H9 (cell line): Measurements from ENCODE around the gene CCNI2. TPM values are rescaled to one million over a fixed set of nuclear protein-coding genes. Genes with fewer than 3 reads are reported as not detected.

Experiments used
- DNase-seq: peaks from one replicate; pipeline ENCODE4 v3.0.0-alpha.2; 2017
- H2AFZ ChIP-seq: one replicate; pipeline ENCODE4 v1.6.1; 2013; ENCODE audit warnings: mild to moderate bottlenecking, low read length, control low read depth, moderate library complexity
- H2AK5ac ChIP-seq: 2 replicates; pipeline ENCODE4 v1.6.1; 2013; ENCODE audit warnings: low read length, control low read depth, mixed read lengths; ENCODE audit not compliant: insufficient read length
- H2BK120ac ChIP-seq: one replicate; pipeline ENCODE4 v1.6.1; 2013; ENCODE audit warnings: low read depth, mild to moderate bottlenecking, low read length, control low read depth, inconsistent platforms; ENCODE audit not compliant: poor library complexity, severe bottlenecking
- H2BK12ac ChIP-seq: 2 replicates; pipeline ENCODE4 v1.6.1; 2013; ENCODE audit warnings: low read length, control low read depth, mixed read lengths, low read depth; ENCODE audit not compliant: insufficient read length
- H2BK15ac ChIP-seq: 2 replicates; pipeline ENCODE4 v1.6.1; 2013; ENCODE audit warnings: low read depth, low read length, control low read depth
- H2BK20ac ChIP-seq: one replicate; pipeline ENCODE4 v1.6.1; 2013; ENCODE audit warnings: low read depth, mild to moderate bottlenecking, low read length, control low read depth, inconsistent platforms; ENCODE audit not compliant: poor library complexity, severe bottlenecking
- H2BK5ac ChIP-seq: 2 replicates; pipeline ENCODE4 v1.6.1; 2013; ENCODE audit warnings: low read length, control low read depth, mixed read lengths; ENCODE audit not compliant: insufficient read length
- H3K14ac ChIP-seq: 2 replicates; pipeline ENCODE4 v1.6.1; 2013; ENCODE audit warnings: low read length, control low read depth; ENCODE audit not compliant: insufficient read depth
- H3K18ac ChIP-seq: 2 replicates; pipeline ENCODE4 v1.6.1; 2013; ENCODE audit warnings: low read depth, mild to moderate bottlenecking, mixed read lengths, low read length, control low read depth; ENCODE audit not compliant: insufficient read length
- H3K23ac ChIP-seq: 2 replicates; pipeline ENCODE4 v1.6.1; 2013; ENCODE audit warnings: low read length, control low read depth, mixed read lengths, low read depth; ENCODE audit not compliant: insufficient read length
- H3K23me2 ChIP-seq: 2 replicates; pipeline ENCODE4 v1.6.1; 2013; ENCODE audit warnings: low read depth, mild to moderate bottlenecking, mixed read lengths, low read length, control low read depth; ENCODE audit not compliant: insufficient read length, poor library complexity, severe bottlenecking
- H3K27ac ChIP-seq: 2 replicates; pipeline ENCODE4 v1.5.1; 2013; ENCODE audit warnings: low read length, control low read depth, mixed read lengths, low read depth; ENCODE audit not compliant: insufficient read length
- H3K27me3 ChIP-seq: 2 replicates; pipeline ENCODE4 v1.6.1; 2013; ENCODE audit warnings: low read length, control low read depth, inconsistent platforms; ENCODE audit not compliant: insufficient read depth
- H3K4ac ChIP-seq: 2 replicates; pipeline ENCODE4 v1.6.1; 2013; ENCODE audit warnings: low read depth, mild to moderate bottlenecking, control low read depth, inconsistent platforms, low read length, moderate library complexity
- H3K4me1 ChIP-seq: 2 replicates; pipeline ENCODE4 v1.6.1; 2013; ENCODE audit warnings: low read length, control low read depth, inconsistent platforms; ENCODE audit not compliant: insufficient read depth
- H3K4me2 ChIP-seq: 2 replicates; pipeline ENCODE4 v1.6.1; 2013; ENCODE audit warnings: low read length, control low read depth, mixed read lengths; ENCODE audit not compliant: insufficient read length, insufficient read depth
- H3K56ac ChIP-seq: 2 replicates; pipeline ENCODE4 v1.6.1; 2013; ENCODE audit warnings: low read depth, mild to moderate bottlenecking, mixed read lengths, low read length, control low read depth; ENCODE audit not compliant: insufficient read length
- H3K79me1 ChIP-seq: 2 replicates; pipeline ENCODE4 v1.6.1; 2013; ENCODE audit warnings: low read depth, mild to moderate bottlenecking, moderate library complexity, low read length, control low read depth, inconsistent platforms; ENCODE audit not compliant: insufficient read depth, poor library complexity, severe bottlenecking
- H3K79me2 ChIP-seq: 2 replicates; pipeline ENCODE4 v1.6.1; 2013; ENCODE audit warnings: low read length, control low read depth, inconsistent platforms; ENCODE audit not compliant: insufficient read depth
- H3K9ac ChIP-seq: 2 replicates; pipeline ENCODE4 v1.6.1; 2013; ENCODE audit warnings: low read length, control low read depth, mixed read lengths; ENCODE audit not compliant: insufficient read length; ENCODE audit errors: extremely low read depth
- H3K9me3 ChIP-seq: one replicate; pipeline ENCODE4 v1.6.1; 2013; ENCODE audit warnings: low read depth, low read length, inconsistent platforms; ENCODE audit not compliant: control insufficient read depth
- H3T11ph ChIP-seq: one replicate; pipeline ENCODE4 v1.6.1; 2013; ENCODE audit warnings: mild to moderate bottlenecking, low read length, control low read depth, inconsistent platforms
- H4K20me1 ChIP-seq: one replicate; pipeline ENCODE4 v1.6.1; 2013; ENCODE audit not compliant: control insufficient read depth, insufficient read length, insufficient read depth
- H4K5ac ChIP-seq: 2 replicates; pipeline ENCODE4 v1.6.1; 2013; ENCODE audit warnings: low read depth, mild to moderate bottlenecking, mixed read lengths, low read length, control low read depth; ENCODE audit not compliant: insufficient read length
- H4K8ac ChIP-seq: replicated peaks from 2 replicates; pipeline ENCODE4 v1.6.1; 2013; ENCODE audit warnings: low read length, control low read depth, mixed read lengths, low read depth; ENCODE audit not compliant: insufficient read length
- H4K91ac ChIP-seq: 2 replicates; pipeline ENCODE4 v1.6.1; 2013; ENCODE audit warnings: low read depth, mild to moderate bottlenecking, moderate library complexity, mixed read lengths, low read length, control low read depth; ENCODE audit not compliant: insufficient read length
- H3K27ac Mint-ChIP-seq, 3 experiments: 2 replicates in 2 of 3; 3 replicates in 1 of 3; pipeline ENCODE4 v1.8.0; 2020 to 2021; ENCODE audit warnings: mixed read lengths in 3 of 3, mild to moderate bottlenecking in 1 of 3, moderate library complexity in 1 of 3
- H3K27me3 Mint-ChIP-seq: 2 replicates; pipeline ENCODE4 v1.8.0; 2021; ENCODE audit warnings: low read depth, mild to moderate bottlenecking, moderate library complexity, mixed read lengths
- H3K36me3 Mint-ChIP-seq, 3 experiments: 2 replicates in 2 of 3; 3 replicates in 1 of 3; pipeline ENCODE4 v1.8.0; 2020 to 2021; ENCODE audit warnings: low read depth in 3 of 3, mixed read lengths in 3 of 3; ENCODE audit not compliant: insufficient read depth in 1 of 3
- H3K4me1 Mint-ChIP-seq, 2 experiments: 2 replicates each; pipeline ENCODE4 v1.8.0; 2020; ENCODE audit warnings: mixed read lengths in 2 of 2
- H3K4me3 Mint-ChIP-seq, 2 experiments: 2 replicates in 1 of 2; 3 replicates in 1 of 2; pipeline ENCODE4 v1.8.0; 2020 to 2021; ENCODE audit warnings: mild to moderate bottlenecking in 2 of 2, mixed read lengths in 2 of 2, moderate library complexity in 1 of 2
- H3K9me3 Mint-ChIP-seq, 2 experiments: 2 replicates in 1 of 2; 3 replicates in 1 of 2; pipeline ENCODE4 v1.8.0; 2020; ENCODE audit warnings: mild to moderate bottlenecking in 2 of 2, mixed read lengths in 2 of 2, moderate library complexity in 1 of 2
- WGBS: extraction: QIAGEN DNeasy Blood & Tissue Kit; methylation state at CpG from one replicate; pipeline ENCODE4 v1.1.7; 2013; ENCODE audit warnings: missing lambda C conversion rate, low lambda C conversion rate, mixed read lengths; ENCODE audit not compliant: insufficient read length; ENCODE audit errors: extremely low coverage; 5-methylcytosine and 5-hydroxymethylcytosine counted together
- total RNA-seq: library from RNA; stranded (reverse); gene quantifications from 2 replicates; pipeline ENCODE4 v1.2.1, GENCODE V29; 2021
- TF ChIP-seq, protein P1 (sequence below): fragments of 200-600 bp; sonication (generic); conservative IDR thresholded peaks from 3 replicates; pipeline ENCODE4 v1.8.0; 2021; ENCODE audit warnings: antibody characterized with exemption, mild to moderate bottlenecking

CCNI2 gene
- total RNA-seq, 1 experiment from 2014 or later = 0.57 TPM

DNA sequence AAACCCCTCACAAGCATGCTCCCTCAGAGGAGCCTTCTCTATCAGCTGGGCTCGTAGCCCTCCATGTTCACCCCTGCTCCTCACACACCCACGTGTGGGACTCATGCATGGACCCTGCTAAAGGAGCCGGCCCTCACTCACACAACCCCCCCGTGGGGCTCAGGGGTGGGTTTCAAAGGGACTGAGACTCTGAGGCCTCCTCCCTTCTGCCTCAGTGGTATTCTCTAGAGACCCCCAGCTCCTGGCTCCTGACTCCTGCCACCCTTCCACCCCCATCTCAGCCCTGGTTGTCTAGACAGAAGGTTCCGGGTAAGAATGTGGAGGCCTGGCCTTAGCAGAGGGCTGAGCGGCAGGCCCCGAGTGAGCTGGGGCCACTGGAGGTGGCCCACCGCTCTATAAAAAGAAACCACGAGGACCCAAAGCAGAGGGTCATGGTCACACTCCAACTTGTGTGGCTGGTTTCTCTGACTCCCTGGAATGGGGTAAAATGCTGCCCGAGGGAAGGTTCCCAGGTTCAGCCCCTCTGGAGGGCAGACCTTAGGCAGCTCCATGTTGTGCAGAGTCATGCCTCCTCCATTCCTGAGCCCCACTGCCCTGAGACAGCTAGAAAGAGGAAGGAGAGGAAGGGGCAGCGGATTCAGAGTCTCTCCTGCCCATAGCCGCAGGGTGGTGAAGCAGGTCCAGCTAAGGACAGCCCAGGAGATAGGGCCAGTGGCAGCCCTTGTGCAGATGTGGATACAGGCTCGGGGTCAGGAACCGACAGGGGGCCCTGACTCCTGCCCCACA is 19.0 kb downstream of the CCNI2 start:
- WGBS = no CpG with 5 or more reads among the region's 14 CpGs
- Histone ChIP-seq H4K5ac (no peak overlapping the region), H2BK120ac (no peak overlapping the region), H3K9me3 (no peaks in the 10 kb centered on the region), H3K9ac (no peak overlapping the region), H3K27ac (no peak overlapping the region), H2BK12ac (no peak overlapping the region), H3K79me2 (no peaks in the 10 kb centered on the region), H3K4me1 (peaks cover 2% of the 10 kb centered on the region; the same call in 1 of the 2 replicates), H3K4me2 (no peak overlapping the region), H4K20me1 (peaks cover 2% of the 10 kb centered on the region), H2AFZ (no peak overlapping the region), H4K8ac (no peak overlapping the region), H3K23ac (no peak overlapping the region), H3K14ac (0 out of 2 replicates have a peak overlapping the region, but pooled peaks have one; percentile 8), H3T11ph (no peak overlapping the region), H3K27me3 (no peaks in the 10 kb centered on the region), H2BK5ac (no peak overlapping the region), H2BK15ac (no peak overlapping the region), H2BK20ac (no peak overlapping the region), H3K79me1 (no peaks in the 10 kb centered on the region), H3K56ac (no peak overlapping the region), H3K4ac (no peak overlapping the region), H4K91ac (no peak overlapping the region), H3K18ac (no peak overlapping the region), H2AK5ac (no peak overlapping the region), H3K23me2 (no peaks in the 10 kb centered on the region)
- peak; percentile 12 for DNase-seq
- H3K36me3 Mint-ChIP-seq = peaks cover 5 to 22% (median 15%) of the 10 kb centered on the region in 3 experiments; a peak in 6 of 7 replicates
- no peak overlapping the region for H3K27ac Mint-ChIP-seq
- H3K27me3 Mint-ChIP-seq = peaks cover 3% of the 10 kb centered on the region; the same call in 1 of the 2 replicates
- H3K4me1 Mint-ChIP-seq = peaks cover 8% of the 10 kb centered on the region in 2 experiments
- H3K9me3 Mint-ChIP-seq = no peaks in the 10 kb centered on the region
- TF ChIP-seq, protein P1, sequence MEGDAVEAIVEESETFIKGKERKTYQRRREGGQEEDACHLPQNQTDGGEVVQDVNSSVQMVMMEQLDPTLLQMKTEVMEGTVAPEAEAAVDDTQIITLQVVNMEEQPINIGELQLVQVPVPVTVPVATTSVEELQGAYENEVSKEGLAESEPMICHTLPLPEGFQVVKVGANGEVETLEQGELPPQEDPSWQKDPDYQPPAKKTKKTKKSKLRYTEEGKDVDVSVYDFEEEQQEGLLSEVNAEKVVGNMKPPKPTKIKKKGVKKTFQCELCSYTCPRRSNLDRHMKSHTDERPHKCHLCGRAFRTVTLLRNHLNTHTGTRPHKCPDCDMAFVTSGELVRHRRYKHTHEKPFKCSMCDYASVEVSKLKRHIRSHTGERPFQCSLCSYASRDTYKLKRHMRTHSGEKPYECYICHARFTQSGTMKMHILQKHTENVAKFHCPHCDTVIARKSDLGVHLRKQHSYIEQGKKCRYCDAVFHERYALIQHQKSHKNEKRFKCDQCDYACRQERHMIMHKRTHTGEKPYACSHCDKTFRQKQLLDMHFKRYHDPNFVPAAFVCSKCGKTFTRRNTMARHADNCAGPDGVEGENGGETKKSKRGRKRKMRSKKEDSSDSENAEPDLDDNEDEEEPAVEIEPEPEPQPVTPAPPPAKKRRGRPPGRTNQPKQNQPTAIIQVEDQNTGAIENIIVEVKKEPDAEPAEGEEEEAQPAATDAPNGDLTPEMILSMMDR = no peak
- H3K4me3 Mint-ChIP-seq = no peak overlapping the region
